GM12891 (cell line): Measurements from ENCODE around the gene ZNF605.

Experiments
- POLR2A ChIP-seq: IDR thresholded peaks from 2 replicates; pipeline ENCODE4 v1.6.1; 2011; ENCODE audit warnings: low read depth, low read length, control low read depth
- POLR2AphosphoS5 ChIP-seq: IDR thresholded peaks from 2 replicates; pipeline ENCODE4 v1.6.1; 2011; ENCODE audit warnings: low read depth, low read length, control low read depth
- TAF1 ChIP-seq: IDR thresholded peaks from 2 replicates; pipeline ENCODE4 v1.6.1; 2011; ENCODE audit warnings: low read depth, low read length, control low read depth

- no peak for TF ChIP-seq POLR2A
- TF ChIP-seq TAF1: no peak
- no peak for TF ChIP-seq POLR2AphosphoS5
Observed at GRCh38 chr12:132909030-132909368, 47.1 kb downstream of the ZNF605 start.
